ENCODE data around the gene VWC2L.

VWC2L gene

GRCh38 chr2:214410918-214411554 lies at the start of gene VWC2L:
Gene VWC2L (plus strand): TSS chr2:214411054. CDS start chr2:214414194, 3,140 bp downstream.
- DNase-seq (ENCODE audit: low spot score) = peak; percentile 31

GRCh38 chr2:214361116-214361515 lies 49.7 kb upstream of the VWC2L start:
- DNase-seq (ENCODE audit: low spot score) = no peak

GRCh38 chr2:214365549-214365948 lies 45.3 kb upstream of the VWC2L start:
- no peak for DNase-seq (ENCODE audit: low spot score)

GRCh38 chr2:214367171-214367570 lies 43.7 kb upstream of the VWC2L start:
- DNase-seq (ENCODE audit: low spot score) = no peak

- no peak for DNase-seq (ENCODE audit: low spot score)
Observed at GRCh38 chr2:214376618-214377285, 34.1 kb upstream of the VWC2L start.

GRCh38 chr2:214377286-214377624 lies 33.6 kb upstream of the VWC2L start:
- DNase-seq (ENCODE audit: low spot score) = no peak

GRCh38 chr2:214378455-214379103 lies 32.3 kb upstream of the VWC2L start:
- DNase-seq (ENCODE audit: low spot score) = no peak

GRCh38 chr2:214379227-214379626 lies 31.6 kb upstream of the VWC2L start:
- DNase-seq (ENCODE audit: low spot score) = no peak

GRCh38 chr2:214380681-214381080 lies 30.2 kb upstream of the VWC2L start:
- DNase-seq (ENCODE audit: low spot score) = no peak

GRCh38 chr2:214382229-214382628 lies 28.6 kb upstream of the VWC2L start:
- DNase-seq (ENCODE audit: low spot score) = no peak

GRCh38 chr2:214386720-214387119 lies 24.1 kb upstream of the VWC2L start:
- DNase-seq (ENCODE audit: low spot score) = no peak

- no peak for DNase-seq (ENCODE audit: low spot score)
Observed at GRCh38 chr2:214389334-214389733, 21.5 kb upstream of the VWC2L start.

- DNase-seq (ENCODE audit: low spot score) = no peak
Observed at GRCh38 chr2:214393796-214394195, 17.1 kb upstream of the VWC2L start.

GRCh38 chr2:214395040-214395439 lies 15.8 kb upstream of the VWC2L start:
- no peak for DNase-seq (ENCODE audit: low spot score)

GRCh38 chr2:214401580-214401979 lies 9.3 kb upstream of the VWC2L start:
- DNase-seq (ENCODE audit: low spot score) = no peak

GRCh38 chr2:214410128-214410775 lies 602 bp upstream of the VWC2L start:
- no peak for DNase-seq (ENCODE audit: low spot score)

GRCh38 chr2:214412679-214413078 lies 1.8 kb downstream of the VWC2L start:
- no peak for DNase-seq (ENCODE audit: low spot score)

- DNase-seq (ENCODE audit: low spot score) = no peak
Observed at GRCh38 chr2:214436470-214436869, 25.6 kb downstream of the VWC2L start.

- DNase-seq (ENCODE audit: low spot score) = no peak
Observed at GRCh38 chr2:214450118-214450894, 39.5 kb downstream of the VWC2L start.

GRCh38 chr2:214451516-214452275 lies 40.8 kb downstream of the VWC2L start:
- no peak for DNase-seq (ENCODE audit: low spot score)

GRCh38 chr2:214465363-214466146 lies 54.7 kb downstream of the VWC2L start:
- no peak for DNase-seq (ENCODE audit: low spot score)

Measured in hepatic stellate cell (primary cell).